ENCODE data around the gene RGS7BP.
A peak's percentile ranks its signal among the peaks of the same experiment; 100 is the strongest.

RGS7BP gene

GRCh38 chr5:64612344-64612961 is 106.6 kb downstream of the RGS7BP start:
- H3K27me3 ChIP-seq, result no peaks in the 10 kb centered on the region
- TF ChIP-seq Cebpa-rat (IDR thresholded peaks at IDR 0.05), result no peak
- H3K36me3 ChIP-seq, result no peaks in the 10 kb centered on the region
- no peak overlapping the region for H3K27ac ChIP-seq
- H3K4me1 ChIP-seq, result no peaks in the 10 kb centered on the region
- no peak overlapping the region for H3K4me3 ChIP-seq
- no peaks in the 10 kb centered on the region for H3K9me3 ChIP-seq (replicated peaks in 1 of 11)
- no peak overlapping the region for H3K4me2 ChIP-seq
- H4K20me1 ChIP-seq, result no peaks in the 10 kb centered on the region
- H3K9ac ChIP-seq, result no peak overlapping the region

GRCh38 chr5:64615895-64616294 is 110.1 kb downstream of the RGS7BP start:
- Histone ChIP-seq H3K4me1 (no peaks in the 10 kb centered on the region), H3K27me3 (no peaks in the 10 kb centered on the region), H3K36me3 (no peaks in the 10 kb centered on the region), H3K27ac (no peak overlapping the region), H3K4me2 (no peak overlapping the region), H4K20me1 (no peaks in the 10 kb centered on the region), H3K9me3 (replicated peaks in 1 of 11) (no peaks in the 10 kb centered on the region), H3K4me3 (no peak overlapping the region), H3K9ac (no peak overlapping the region)
- TF ChIP-seq Cebpa-rat (IDR thresholded peaks at IDR 0.05), result no peak

- Histone ChIP-seq H3K4me1 (no peaks in the 10 kb centered on the region), H4K20me1 (no peaks in the 10 kb centered on the region), H3K27me3 (no peaks in the 10 kb centered on the region), H3K9ac (no peak overlapping the region), H3K4me2 (no peak overlapping the region), H3K27ac (no peak overlapping the region), H3K36me3 (no peaks in the 10 kb centered on the region), H3K9me3 (replicated peaks in 1 of 11) (no peaks in the 10 kb centered on the region), H3K4me3 (no peak overlapping the region)
- TF ChIP-seq Cebpa-rat (IDR thresholded peaks at IDR 0.05), result no peak
These were observed 113.8 kb downstream of the RGS7BP start for GRCh38 chr5:64619609-64620008.

- Histone ChIP-seq H3K27ac (no peak overlapping the region), H3K9ac (no peak overlapping the region), H3K36me3 (no peaks in the 10 kb centered on the region), H3K4me1 (no peaks in the 10 kb centered on the region), H3K9me3 (replicated peaks in 1 of 11) (no peaks in the 10 kb centered on the region), H4K20me1 (no peaks in the 10 kb centered on the region), H3K27me3 (no peaks in the 10 kb centered on the region), H3K4me2 (no peak overlapping the region), H3K4me3 (no peak overlapping the region)
- TF ChIP-seq Cebpa-rat (IDR thresholded peaks at IDR 0.05), result no peak
These were observed 117.2 kb downstream of the RGS7BP start for GRCh38 chr5:64622991-64623390.

- no peak overlapping the region for H3K4me3 ChIP-seq
- H3K36me3 ChIP-seq, result no peaks in the 10 kb centered on the region
- H4K20me1 ChIP-seq, result no peaks in the 10 kb centered on the region
- no peak overlapping the region for H3K4me2 ChIP-seq
- H3K27ac ChIP-seq, result no peak overlapping the region
- no peaks in the 10 kb centered on the region for H3K9me3 ChIP-seq (replicated peaks in 1 of 11)
- no peak for TF ChIP-seq Cebpa-rat (IDR thresholded peaks at IDR 0.05)
- H3K4me1 ChIP-seq, result no peaks in the 10 kb centered on the region
- no peak overlapping the region for H3K9ac ChIP-seq
- H3K27me3 ChIP-seq, result no peaks in the 10 kb centered on the region
These were observed 119.9 kb downstream of the RGS7BP start for GRCh38 chr5:64625678-64626077.

- H3K36me3 ChIP-seq, result no peaks in the 10 kb centered on the region
- no peaks in the 10 kb centered on the region for H4K20me1 ChIP-seq
- TF ChIP-seq Cebpa-rat (IDR thresholded peaks at IDR 0.05), result no peak
- H3K4me2 ChIP-seq, result no peak overlapping the region
- H3K9me3 ChIP-seq (replicated peaks in 1 of 11), result no peaks in the 10 kb centered on the region
- H3K4me1 ChIP-seq, result peaks cover 0 to 9% (median 5%) of the 10 kb centered on the region in 10 experiments; a peak in 8 of 20 replicates
- H3K4me3 ChIP-seq, result no peak overlapping the region
- H3K27ac ChIP-seq, result no peak overlapping the region
- H3K27me3 ChIP-seq, result no peaks in the 10 kb centered on the region
- H3K9ac ChIP-seq, result no peak overlapping the region
These were observed 123.1 kb downstream of the RGS7BP start for GRCh38 chr5:64628901-64629300.

GRCh38 chr5:64629841-64630240 is 124.0 kb downstream of the RGS7BP start:
- Histone ChIP-seq H3K27me3 (no peaks in the 10 kb centered on the region), H3K4me1 (peaks cover 4 to 18% (median 12%) of the 10 kb centered on the region in 10 experiments), H3K27ac (no peak overlapping the region), H3K36me3 (no peaks in the 10 kb centered on the region), H3K4me2 (no peak overlapping the region), H4K20me1 (no peaks in the 10 kb centered on the region), H3K9ac (no peak overlapping the region), H3K9me3 (replicated peaks in 1 of 11) (no peaks in the 10 kb centered on the region), H3K4me3 (no peak overlapping the region)
- TF ChIP-seq Cebpa-rat (IDR thresholded peaks at IDR 0.05), result no peak

- H3K27me3 ChIP-seq, result no peaks in the 10 kb centered on the region
- H3K9me3 ChIP-seq (replicated peaks in 1 of 11), result no peaks in the 10 kb centered on the region
- no peak for TF ChIP-seq Cebpa-rat (IDR thresholded peaks at IDR 0.05)
- H3K4me3 ChIP-seq, result no peak overlapping the region
- H3K4me2 ChIP-seq, result peak overlapping the region in 3 of 11 experiments; percentile 13 to 25 (median 17); a peak in 4 of 22 replicates
- no peaks in the 10 kb centered on the region for H4K20me1 ChIP-seq
- H3K27ac ChIP-seq, result no peak overlapping the region
- H3K9ac ChIP-seq, result no peak overlapping the region
- H3K4me1 ChIP-seq, result peaks cover 6 to 27% (median 19%) of the 10 kb centered on the region in 10 experiments
- no peaks in the 10 kb centered on the region for H3K36me3 ChIP-seq
These were observed 126.4 kb downstream of the RGS7BP start for GRCh38 chr5:64632251-64632650.

- Histone ChIP-seq H3K4me2 (peak overlapping the region; percentile 46 to 75 (median 59)), H3K27ac (peak overlapping the region in 8 of 11 experiments; percentile 44 to 73 (median 59); a peak in 16 of 22 replicates), H3K36me3 (no peaks in the 10 kb centered on the region), H3K4me1 (peaks cover 6 to 29% (median 22%) of the 10 kb centered on the region in 10 experiments), H3K9ac (peak overlapping the region in 10 of 11 experiments; percentile 2 to 53 (median 35); a peak in 12 of 22 replicates), H4K20me1 (no peaks in the 10 kb centered on the region), H3K9me3 (replicated peaks in 1 of 11) (no peaks in the 10 kb centered on the region), H3K27me3 (no peaks in the 10 kb centered on the region), H3K4me3 (no peak overlapping the region; a peak in 2 of 20 replicates)
- TF ChIP-seq Cebpa-rat (IDR thresholded peaks at IDR 0.05), result no peak
These were observed 129.3 kb downstream of the RGS7BP start for GRCh38 chr5:64634997-64635686.

Measured in BLaER1 treated with 17β-estradiol and CSF1 and Interleukin-3, amounts not matched to agents 10 nM and 100 nM (cell line).